Activated naive CD8-positive, alpha-beta T cell (primary cell): Measurements from ENCODE around the gene LRRC47.

ENCODE experiments used
- H3K27ac Mint-ChIP-seq: one replicate; pipeline ENCODE4 v1.8.0; 2021; ENCODE audit warnings: mixed read lengths
- H3K27me3 Mint-ChIP-seq: one replicate; pipeline ENCODE4 v1.8.0; 2021; ENCODE audit warnings: mixed read lengths
- H3K36me3 Mint-ChIP-seq: one replicate; pipeline ENCODE4 v1.8.0; 2021; ENCODE audit warnings: mixed read lengths
- H3K4me1 Mint-ChIP-seq: one replicate; pipeline ENCODE4 v1.8.0; 2021; ENCODE audit warnings: low read depth, mixed read lengths
- H3K4me3 Mint-ChIP-seq: one replicate; pipeline ENCODE4 v1.8.0; 2021; ENCODE audit warnings: mild to moderate bottlenecking, mixed read lengths
- H3K9me3 Mint-ChIP-seq: one replicate; pipeline ENCODE4 v1.8.0; 2021; ENCODE audit warnings: low read depth, mixed read lengths

LRRC47 gene

DNA sequence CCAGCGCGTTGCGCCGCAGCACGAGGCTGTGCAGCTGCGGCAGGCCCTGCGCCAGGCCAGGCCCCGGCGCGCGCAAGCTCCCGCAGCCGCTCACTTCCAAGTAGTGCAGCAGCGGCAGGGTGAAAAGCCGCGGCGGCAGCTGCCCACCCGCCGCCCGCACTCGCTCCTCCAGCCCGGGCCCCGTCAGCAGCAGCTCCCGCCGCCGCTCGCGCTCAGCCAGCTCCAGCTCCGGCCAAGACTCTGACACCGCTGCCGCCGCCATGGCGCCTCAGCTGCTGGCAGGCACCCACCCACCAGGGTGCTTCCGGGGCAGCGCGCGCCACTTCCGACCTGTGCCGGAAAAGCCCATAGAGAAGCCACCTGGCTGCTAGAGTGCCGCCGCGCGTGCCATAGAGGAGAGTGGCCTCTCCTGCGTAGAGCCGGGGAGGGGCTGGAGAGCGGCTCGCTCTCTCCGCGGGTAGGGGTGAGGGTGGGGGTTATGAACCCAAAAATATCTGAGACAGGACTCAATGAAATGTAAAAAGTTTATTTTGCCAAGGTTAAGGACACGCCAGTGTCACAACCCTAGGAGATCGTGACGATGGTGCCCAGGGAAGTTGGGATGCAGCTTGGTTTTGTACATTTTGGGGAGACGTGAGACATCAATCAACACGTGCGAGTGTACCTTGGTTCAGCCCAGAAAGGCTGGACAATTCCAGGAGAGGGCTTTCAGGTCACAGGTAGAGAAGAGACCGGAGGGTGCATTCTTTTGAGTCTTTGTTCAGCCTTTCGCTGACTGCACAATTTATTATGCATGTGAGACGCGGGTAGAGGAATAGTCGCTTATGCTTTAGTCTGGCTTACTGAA, at the start of gene LRRC47:
TSS of gene LRRC47 (minus strand) at position 284 of the 847 bp plus-strand sequence. CDS start at position 262, 22 bp downstream.
- Mint-ChIP-seq H3K4me3 (peak within 1 kb of the TSS; percentile 96), H3K36me3 (peaks cover 2% of the 10 kb centered on the region), H3K27ac (peak within 1 kb of the TSS; percentile 96), H3K9me3 (no peaks in the 10 kb centered on the region), H3K27me3 (peaks cover 11% of the 10 kb centered on the region), H3K4me1 (peaks cover 45% of the 10 kb centered on the region)

DNA sequence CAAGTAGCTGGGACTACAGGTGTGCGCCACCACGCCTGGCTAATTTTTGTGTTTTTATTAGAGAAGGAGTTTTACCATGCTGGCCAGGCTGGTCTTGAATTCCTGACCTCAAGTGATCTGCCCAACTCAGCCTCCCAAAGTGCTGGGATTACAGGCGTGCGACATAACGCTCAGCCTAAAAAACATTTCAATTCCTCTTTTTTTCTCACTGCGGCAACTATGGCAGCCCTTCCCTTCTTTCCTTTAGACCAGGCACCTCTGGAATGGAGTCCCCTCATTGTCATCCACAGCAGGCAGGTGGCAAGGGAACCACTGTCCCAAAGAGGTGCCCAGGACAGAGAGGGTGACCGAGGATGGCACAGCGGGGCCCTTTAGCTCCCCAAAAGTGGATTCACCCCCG, 46.6 kb upstream of the LRRC47 start:
- no peaks in the 10 kb centered on the region for H3K27me3 Mint-ChIP-seq
- no peaks in the 10 kb centered on the region for H3K4me1 Mint-ChIP-seq
- H3K27ac Mint-ChIP-seq, result no peak overlapping the region
- no peaks in the 10 kb centered on the region for H3K9me3 Mint-ChIP-seq
- H3K4me3 Mint-ChIP-seq, result no peak overlapping the region
- H3K36me3 Mint-ChIP-seq, result peaks cover 20% of the 10 kb centered on the region

DNA sequence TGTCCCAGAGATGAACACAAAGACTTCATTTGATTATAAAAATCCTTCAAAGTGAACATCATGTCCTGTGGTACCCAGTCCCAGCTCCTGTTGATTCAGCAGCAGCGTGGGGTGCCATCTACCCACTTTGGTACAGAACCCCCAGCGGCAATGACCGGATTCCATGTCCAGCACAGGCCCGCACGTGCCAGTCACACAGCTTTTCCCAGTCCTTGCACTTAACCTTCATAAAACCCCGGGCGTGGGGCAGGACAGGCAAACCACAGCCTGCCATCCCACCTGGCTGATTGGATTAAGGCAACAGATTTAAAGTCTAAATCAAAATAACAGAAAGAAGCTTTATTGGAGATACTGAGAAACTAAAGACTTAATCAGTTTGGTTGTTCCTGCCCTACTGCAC, 45.2 kb upstream of the LRRC47 start:
- no peaks in the 10 kb centered on the region for H3K27me3 Mint-ChIP-seq
- no peak overlapping the region for H3K27ac Mint-ChIP-seq
- no peak overlapping the region for H3K4me3 Mint-ChIP-seq
- H3K36me3 Mint-ChIP-seq, result peaks cover 25% of the 10 kb centered on the region
- peaks cover 4% of the 10 kb centered on the region for H3K9me3 Mint-ChIP-seq
- H3K4me1 Mint-ChIP-seq, result no peaks in the 10 kb centered on the region

DNA sequence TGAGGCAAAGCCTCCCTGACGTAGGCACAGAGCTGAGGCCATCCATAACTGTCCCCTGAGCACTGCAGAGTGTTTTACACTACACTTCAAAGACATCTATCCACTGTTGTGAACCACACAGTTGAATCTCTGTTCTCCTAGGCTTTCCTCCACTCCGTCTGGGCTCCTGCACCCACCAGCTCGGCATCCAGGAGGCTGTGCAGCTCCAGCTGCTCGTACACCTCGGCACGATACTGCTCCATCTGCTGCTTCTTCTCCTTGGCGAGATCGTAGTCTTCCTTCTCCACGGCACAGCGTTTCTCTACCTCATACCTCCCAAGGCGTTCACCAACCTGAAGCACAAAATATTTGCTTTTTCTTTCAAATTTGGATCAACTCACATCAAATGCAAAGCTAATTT, 42.5 kb upstream of the LRRC47 start:
- H3K27me3 Mint-ChIP-seq, result no peaks in the 10 kb centered on the region
- no peaks in the 10 kb centered on the region for H3K4me1 Mint-ChIP-seq
- peaks cover 25% of the 10 kb centered on the region for H3K36me3 Mint-ChIP-seq
- no peak overlapping the region for H3K4me3 Mint-ChIP-seq
- peaks cover 4% of the 10 kb centered on the region for H3K9me3 Mint-ChIP-seq
- H3K27ac Mint-ChIP-seq, result no peak overlapping the region

DNA sequence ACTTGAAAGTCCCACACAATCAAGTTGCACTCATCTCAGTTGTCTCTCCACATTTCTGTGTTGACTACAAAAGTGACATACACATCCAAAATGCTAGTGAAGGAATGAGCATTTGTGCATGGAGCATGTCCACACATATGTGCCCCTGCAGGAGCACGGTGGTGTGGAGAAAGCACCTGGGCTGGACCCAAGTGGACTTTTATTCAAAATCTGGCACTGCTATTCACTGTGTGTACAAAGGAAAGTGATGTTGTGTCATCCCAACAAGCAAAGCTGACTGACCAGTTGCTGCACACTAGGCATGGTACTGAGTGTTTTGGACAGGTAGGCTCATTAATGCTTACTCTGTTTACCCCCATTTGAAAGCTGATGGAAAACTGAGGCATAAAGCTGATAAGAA, 41.4 kb upstream of the LRRC47 start:
- H3K36me3 Mint-ChIP-seq, result peaks cover 25% of the 10 kb centered on the region
- peaks cover 4% of the 10 kb centered on the region for H3K9me3 Mint-ChIP-seq

DNA sequence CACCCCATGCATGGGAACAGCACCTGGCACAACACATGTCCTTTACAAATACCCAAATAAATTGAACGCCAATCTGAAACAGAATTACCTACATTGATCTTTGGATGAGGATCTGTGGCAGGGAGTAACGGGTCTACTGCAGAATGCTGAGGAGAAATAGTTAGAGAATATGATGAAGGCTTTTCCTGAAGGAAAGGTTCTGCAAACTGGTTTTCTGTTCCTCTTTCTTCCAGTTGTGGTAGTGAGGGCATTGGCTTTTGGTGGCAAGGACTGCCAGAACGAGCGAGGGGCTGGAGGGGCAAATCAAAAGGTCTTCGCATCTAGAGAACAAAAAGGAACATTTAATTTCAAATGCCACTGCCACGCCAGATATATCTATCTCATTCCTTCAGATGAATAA, 40.9 kb upstream of the LRRC47 start:
- H3K4me3 Mint-ChIP-seq, result no peak overlapping the region
- no peak overlapping the region for H3K27ac Mint-ChIP-seq
- no peaks in the 10 kb centered on the region for H3K27me3 Mint-ChIP-seq
- no peaks in the 10 kb centered on the region for H3K4me1 Mint-ChIP-seq
- peaks cover 4% of the 10 kb centered on the region for H3K9me3 Mint-ChIP-seq
- H3K36me3 Mint-ChIP-seq, result peaks cover 25% of the 10 kb centered on the region

More for the DNA sequence above, 41.4 kb upstream of the LRRC47 start:
- Mint-ChIP-seq H3K4me1 (no peaks in the 10 kb centered on the region), H3K27ac (no peak overlapping the region), H3K27me3 (no peaks in the 10 kb centered on the region), H3K4me3 (no peak overlapping the region)

DNA sequence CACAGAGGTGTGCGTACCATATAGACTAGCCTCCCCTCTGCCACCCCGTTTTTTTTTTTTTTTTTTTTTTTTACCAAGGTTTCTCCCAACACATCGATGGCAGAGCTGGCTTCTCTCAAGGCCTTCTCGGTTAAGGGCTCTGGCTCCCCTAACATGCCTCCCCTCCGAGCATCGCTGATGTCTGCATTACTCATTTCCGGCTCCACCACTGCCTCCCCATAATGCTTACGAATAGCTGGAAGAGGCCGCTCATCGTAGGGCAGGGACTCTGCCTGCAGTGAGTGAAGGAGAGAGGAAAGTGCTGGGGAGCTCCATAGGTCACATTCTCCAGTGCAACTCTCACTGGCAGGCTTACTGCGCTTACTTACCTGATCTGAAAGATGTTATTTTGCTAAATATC, 40.1 kb upstream of the LRRC47 start:
- Mint-ChIP-seq H3K4me1 (no peaks in the 10 kb centered on the region), H3K9me3 (peaks cover 4% of the 10 kb centered on the region), H3K4me3 (no peak overlapping the region), H3K27ac (no peak overlapping the region), H3K27me3 (no peaks in the 10 kb centered on the region), H3K36me3 (peaks cover 28% of the 10 kb centered on the region)

DNA sequence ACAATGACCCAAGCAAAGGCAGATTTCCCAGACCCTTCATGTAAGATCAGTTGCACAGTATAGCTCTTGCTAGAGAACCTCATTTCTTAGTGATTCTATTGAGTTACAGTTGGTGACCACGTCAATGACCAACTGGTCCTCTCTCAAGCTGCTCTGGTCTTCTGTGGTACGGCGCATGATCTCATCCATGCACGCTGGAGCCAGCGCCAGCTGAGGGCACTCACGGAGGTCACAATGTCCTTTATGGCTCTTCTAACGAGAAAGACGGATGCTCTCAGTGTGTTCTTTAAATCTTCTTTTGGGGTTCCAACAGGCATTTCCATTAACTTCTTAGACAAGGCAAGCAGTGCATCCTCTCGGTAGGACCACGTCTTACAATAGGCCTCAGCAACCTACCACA, 38.4 kb upstream of the LRRC47 start:
- H3K27me3 Mint-ChIP-seq, result no peaks in the 10 kb centered on the region

DNA sequence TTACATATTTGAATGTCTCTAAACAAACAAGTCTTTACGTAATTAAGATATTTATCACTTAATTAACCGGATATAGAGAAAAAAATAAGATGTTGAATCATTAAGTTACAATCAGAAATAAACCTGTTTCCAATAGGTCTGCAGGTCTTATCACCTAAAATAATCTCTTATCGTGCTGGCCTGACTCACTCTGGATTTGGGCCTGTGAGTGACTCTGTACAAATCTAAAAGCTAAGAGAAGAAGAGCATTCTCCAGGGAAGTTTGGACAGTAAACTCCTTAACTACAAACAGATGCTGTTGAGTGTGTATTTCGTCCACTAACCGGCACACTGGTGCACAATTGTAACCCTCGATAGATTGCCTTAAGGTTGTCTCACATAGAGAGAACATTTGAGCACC, 35.4 kb upstream of the LRRC47 start:
- H3K4me3 Mint-ChIP-seq, result no peak overlapping the region
- H3K9me3 Mint-ChIP-seq, result no peaks in the 10 kb centered on the region
- no peaks in the 10 kb centered on the region for H3K4me1 Mint-ChIP-seq
- H3K36me3 Mint-ChIP-seq, result peaks cover 5% of the 10 kb centered on the region
- H3K27ac Mint-ChIP-seq, result no peak overlapping the region
- no peaks in the 10 kb centered on the region for H3K27me3 Mint-ChIP-seq

More for the DNA sequence above, 38.4 kb upstream of the LRRC47 start:
- no peak overlapping the region for H3K4me3 Mint-ChIP-seq
- no peak overlapping the region for H3K27ac Mint-ChIP-seq
- H3K9me3 Mint-ChIP-seq, result peaks cover 4% of the 10 kb centered on the region
- peaks cover 28% of the 10 kb centered on the region for H3K36me3 Mint-ChIP-seq
- no peaks in the 10 kb centered on the region for H3K4me1 Mint-ChIP-seq

DNA sequence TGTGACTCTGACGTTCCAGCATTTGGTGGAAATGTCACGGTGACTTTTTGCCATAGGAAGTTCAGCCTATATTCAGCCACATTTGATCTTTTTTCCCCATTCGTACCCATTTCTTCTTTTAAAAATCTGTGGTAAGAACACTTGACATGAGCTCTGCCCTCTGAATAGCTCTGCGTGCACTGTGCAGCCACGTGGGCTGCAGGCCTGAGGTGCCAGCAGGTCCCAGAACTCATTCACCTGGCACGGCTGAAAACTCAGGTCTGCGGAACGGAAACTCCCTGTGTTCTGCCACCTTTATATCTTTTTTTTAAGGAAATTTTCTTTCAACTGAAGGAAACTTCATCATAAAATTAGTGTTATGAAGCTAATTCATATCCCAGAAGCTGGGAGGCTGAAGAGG, 32.1 kb upstream of the LRRC47 start:
- Mint-ChIP-seq H3K4me1 (no peaks in the 10 kb centered on the region), H3K36me3 (peaks cover 5% of the 10 kb centered on the region)

DNA sequence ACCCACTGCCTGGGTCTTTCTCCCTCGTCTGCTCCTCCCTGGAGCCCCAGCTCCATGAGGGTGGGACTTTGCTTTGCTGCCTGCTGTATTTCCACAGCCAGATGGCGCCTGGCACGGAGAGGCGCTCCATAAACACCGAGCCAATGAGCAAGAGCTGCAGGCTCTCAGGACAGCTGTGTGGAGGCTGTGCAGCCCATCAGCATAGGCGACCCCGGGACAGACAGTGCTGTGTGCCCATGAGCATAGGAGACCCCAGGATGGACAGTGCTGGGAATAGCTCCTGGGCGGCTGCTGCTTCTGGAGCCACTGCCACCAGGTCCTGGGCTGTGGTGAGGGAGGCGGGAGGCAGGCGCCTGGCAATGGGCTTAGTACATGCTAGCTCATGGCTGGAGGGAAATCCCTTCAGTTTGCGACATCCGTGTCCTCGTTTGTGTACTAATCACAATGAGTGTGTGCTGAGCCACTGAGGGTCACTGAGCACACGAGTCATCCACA, 31.6 kb upstream of the LRRC47 start:
- no peak overlapping the region for H3K4me3 Mint-ChIP-seq
- no peaks in the 10 kb centered on the region for H3K27me3 Mint-ChIP-seq
- H3K4me1 Mint-ChIP-seq, result no peaks in the 10 kb centered on the region
- H3K9me3 Mint-ChIP-seq, result no peaks in the 10 kb centered on the region
- H3K36me3 Mint-ChIP-seq, result peaks cover 5% of the 10 kb centered on the region
- H3K27ac Mint-ChIP-seq, result no peak overlapping the region

More for the DNA sequence above, 32.1 kb upstream of the LRRC47 start:
- Mint-ChIP-seq H3K9me3 (no peaks in the 10 kb centered on the region), H3K27ac (no peak overlapping the region), H3K4me3 (no peak overlapping the region), H3K27me3 (no peaks in the 10 kb centered on the region)

DNA sequence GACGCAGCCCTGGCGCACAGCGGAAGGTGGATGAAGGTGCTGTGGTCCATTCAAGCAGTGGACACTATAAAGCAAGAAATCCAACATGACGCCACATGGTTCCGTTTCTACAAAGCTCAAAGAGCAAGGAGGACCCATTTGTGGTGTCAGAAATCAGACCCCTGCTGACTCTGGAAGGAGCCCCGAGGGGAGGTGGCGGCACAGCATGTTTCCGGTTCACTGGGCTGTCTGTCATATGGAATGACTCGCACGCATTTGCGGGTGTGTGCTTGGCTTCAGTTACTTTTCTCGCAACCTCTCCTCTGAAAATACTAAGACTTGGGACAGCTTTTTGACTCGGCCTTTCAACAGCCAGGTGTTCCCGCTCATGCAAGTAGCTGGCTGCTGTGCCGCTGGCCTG, 29.1 kb upstream of the LRRC47 start:
- Mint-ChIP-seq H3K27ac (no peak overlapping the region), H3K4me3 (no peak overlapping the region), H3K4me1 (no peaks in the 10 kb centered on the region), H3K9me3 (no peaks in the 10 kb centered on the region), H3K36me3 (peaks cover 2% of the 10 kb centered on the region), H3K27me3 (no peaks in the 10 kb centered on the region)

DNA sequence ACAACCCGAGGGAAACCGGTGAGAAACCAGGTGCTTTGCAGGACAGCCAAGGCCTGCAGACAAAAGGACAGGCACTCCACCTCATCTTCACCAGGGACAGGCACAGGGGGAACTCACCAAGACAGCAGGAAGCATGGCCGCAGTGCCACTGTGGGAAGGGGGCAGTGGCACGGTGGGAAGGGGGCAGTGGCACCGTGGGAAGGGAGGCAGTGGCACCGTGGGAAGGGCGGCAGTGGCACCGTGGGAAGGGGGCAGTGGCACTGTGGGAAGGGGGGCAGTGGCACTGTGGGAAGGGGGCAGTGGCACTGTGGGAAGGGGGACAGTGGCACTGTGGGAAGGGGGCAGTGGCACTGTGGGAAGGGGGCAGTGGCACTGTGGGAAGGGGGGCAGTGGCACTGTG, 28.4 kb upstream of the LRRC47 start:
- Mint-ChIP-seq H3K4me1 (no peaks in the 10 kb centered on the region), H3K36me3 (peaks cover 2% of the 10 kb centered on the region)

DNA sequence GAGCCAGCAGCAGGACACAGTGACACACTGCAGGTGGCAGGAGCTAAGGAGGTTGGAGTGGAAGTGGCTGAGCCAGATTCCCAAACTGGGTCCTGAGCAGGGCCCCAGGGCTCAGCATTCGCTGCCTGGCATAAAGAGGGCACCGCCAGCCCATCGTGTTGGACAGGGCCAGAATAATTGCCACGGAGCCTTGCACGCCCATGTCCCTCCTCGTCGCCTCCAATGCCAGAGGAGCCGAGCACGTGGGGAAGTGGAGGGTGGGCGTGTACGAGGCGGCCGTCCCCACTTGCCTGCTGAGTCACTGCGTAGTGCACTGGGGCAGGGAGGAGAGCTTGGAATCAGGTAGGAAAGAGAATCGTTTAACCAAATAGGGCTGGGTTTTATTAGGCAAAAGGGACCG, 26.1 kb upstream of the LRRC47 start:
- H3K4me1 Mint-ChIP-seq, result no peaks in the 10 kb centered on the region
- no peak overlapping the region for H3K27ac Mint-ChIP-seq
- no peak overlapping the region for H3K4me3 Mint-ChIP-seq
- no peaks in the 10 kb centered on the region for H3K27me3 Mint-ChIP-seq
- no peaks in the 10 kb centered on the region for H3K9me3 Mint-ChIP-seq
- H3K36me3 Mint-ChIP-seq, result no peaks in the 10 kb centered on the region

More for the DNA sequence above, 28.4 kb upstream of the LRRC47 start:
- Mint-ChIP-seq H3K27me3 (no peaks in the 10 kb centered on the region), H3K9me3 (no peaks in the 10 kb centered on the region), H3K4me3 (no peak overlapping the region), H3K27ac (no peak overlapping the region)

DNA sequence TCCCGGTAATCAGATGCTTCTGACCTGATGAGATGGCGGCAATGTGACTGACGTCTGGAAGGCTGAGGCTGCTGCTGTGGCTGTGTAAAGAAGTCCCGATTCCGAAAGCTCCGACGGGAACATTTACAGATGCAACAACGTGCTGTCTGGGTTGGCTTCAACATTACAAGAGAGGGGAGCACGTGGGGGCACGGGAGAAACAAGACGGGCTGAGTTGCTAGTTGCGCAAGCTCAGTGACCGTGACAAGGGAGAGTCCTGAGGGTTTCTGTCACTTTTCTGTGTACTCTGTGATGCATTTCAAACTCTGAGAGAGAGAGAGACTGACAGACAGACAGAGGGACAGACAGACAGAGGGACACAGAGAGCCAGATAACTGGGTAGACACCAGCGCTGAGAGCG, 25.6 kb upstream of the LRRC47 start:
- no peaks in the 10 kb centered on the region for H3K27me3 Mint-ChIP-seq
- no peaks in the 10 kb centered on the region for H3K9me3 Mint-ChIP-seq
- no peaks in the 10 kb centered on the region for H3K4me1 Mint-ChIP-seq
- H3K36me3 Mint-ChIP-seq, result no peaks in the 10 kb centered on the region
- H3K4me3 Mint-ChIP-seq, result no peak overlapping the region
- H3K27ac Mint-ChIP-seq, result no peak overlapping the region

DNA sequence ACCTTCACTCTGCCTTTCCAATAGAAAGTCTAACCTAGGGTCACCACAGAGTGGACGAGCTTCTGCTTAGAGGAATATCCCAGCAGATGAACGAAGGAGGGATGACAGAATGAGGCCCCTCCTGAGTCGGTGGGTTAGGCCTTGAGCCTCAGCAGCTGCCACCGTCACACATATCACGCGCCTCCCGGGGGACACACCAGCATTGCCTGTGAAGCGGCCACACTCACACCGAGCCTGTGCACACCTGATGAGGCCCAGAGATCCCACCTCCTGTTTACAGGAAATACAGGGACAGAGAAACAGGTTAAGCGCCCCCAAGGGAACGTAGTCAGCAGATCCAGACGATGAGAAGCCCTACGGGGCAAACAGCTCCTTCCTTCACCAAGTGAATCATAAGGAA, 25.1 kb upstream of the LRRC47 start:
- H3K36me3 Mint-ChIP-seq, result no peaks in the 10 kb centered on the region
- no peak overlapping the region for H3K4me3 Mint-ChIP-seq
- H3K27me3 Mint-ChIP-seq, result no peaks in the 10 kb centered on the region
- H3K9me3 Mint-ChIP-seq, result no peaks in the 10 kb centered on the region
- no peak overlapping the region for H3K27ac Mint-ChIP-seq
- H3K4me1 Mint-ChIP-seq, result no peaks in the 10 kb centered on the region
